Body of pancreas (tissue), 4 donors: ENCODE data around the gene PTEN.

ENCODE experiments used
- CTCF ChIP-seq, 7 experiments: fragments of 450-650 bp in 4 of 7; fragments of 200-600 bp in 3 of 7; sonication (generic) in 3 of 7; IDR thresholded peaks; one replicate each; pipeline ENCODE4 v1.5.1; 2016 to 2019; ENCODE audit warnings: antibody characterized with exemption in 7 of 7
- POLR2A ChIP-seq, 3 donors: fragments of 450-650 bp; IDR thresholded peaks; one replicate each; pipeline ENCODE4 v1.6.1; 2016; ENCODE audit warnings: antibody characterized with exemption in 3 of 3, mild to moderate bottlenecking in 2 of 3

- TF ChIP-seq CTCF (IDR thresholded peaks at IDR 0.05), result no peak
- TF ChIP-seq POLR2A (IDR thresholded peaks at IDR 0.05), result no peak
Observed at GRCh38 chr10:87952612-87953011, 89.2 kb downstream of the PTEN start.
